GM19193 (cell line): ENCODE measurements around the gene ANGPTL2.

Experiments used
- POLR2A ChIP-seq: IDR thresholded peaks from 4 replicates; pipeline ENCODE4 v1.6.1; 2011; ENCODE audit not compliant: insufficient read depth, insufficient read length; ENCODE audit errors: extremely low read depth

The ANGPTL2 gene

GRCh38 chr9:127116088-127116726 lies 6.2 kb downstream of the ANGPTL2 start:
- no peak for TF ChIP-seq POLR2A

- TF ChIP-seq POLR2A = no peak
Measured at GRCh38 chr9:127114606-127115005, 7.8 kb downstream of the ANGPTL2 start.

- TF ChIP-seq POLR2A = no peak
Measured at GRCh38 chr9:127113191-127113972, 9.1 kb downstream of the ANGPTL2 start.

DNA sequence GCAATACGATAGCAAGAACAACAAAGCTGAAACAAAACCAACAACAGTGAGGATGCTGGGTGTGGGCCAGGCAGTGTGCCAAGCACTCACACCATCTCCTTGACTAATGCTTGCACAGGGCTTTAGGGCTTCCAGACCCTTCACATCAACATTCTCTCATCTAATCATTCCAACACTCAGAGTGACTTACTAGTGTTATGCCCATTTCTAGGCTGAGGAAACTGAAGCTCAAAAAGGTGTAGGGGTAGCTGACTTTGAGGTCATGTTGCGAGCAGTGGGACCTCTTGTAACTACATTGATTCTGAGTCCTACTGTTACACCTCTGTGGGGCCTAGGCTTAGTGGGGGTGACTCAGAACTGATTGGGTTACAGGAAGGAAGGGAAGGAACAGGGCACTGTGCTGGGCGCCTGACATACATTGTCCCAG lies 9.7 kb downstream of the ANGPTL2 start:
- TF ChIP-seq POLR2A = no peak

- TF ChIP-seq POLR2A = no peak
Measured at GRCh38 chr9:127112056-127112455, 10.4 kb downstream of the ANGPTL2 start.

DNA sequence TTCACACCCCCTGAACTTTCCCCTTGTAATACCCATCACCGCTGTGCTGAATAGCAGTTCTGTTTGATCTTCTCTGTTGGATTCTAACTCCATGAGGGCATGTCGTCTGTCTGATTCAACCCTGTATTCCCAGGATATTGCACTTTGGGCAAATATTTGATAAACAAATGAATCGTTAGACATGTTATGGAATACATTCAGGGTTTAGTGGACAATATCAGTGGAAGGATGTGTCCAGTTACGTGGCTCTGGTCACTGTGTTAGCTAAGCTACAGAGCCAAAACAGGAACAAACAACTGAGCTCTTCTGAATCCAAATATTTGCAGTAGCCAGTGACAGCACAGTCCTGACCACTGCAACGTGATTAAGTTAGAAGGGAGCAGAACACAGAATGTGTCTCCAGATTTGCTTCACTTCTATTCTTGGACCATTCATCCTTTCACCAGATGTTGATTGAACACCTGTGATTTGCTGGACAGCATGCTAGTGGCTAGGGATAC lies 13.2 kb downstream of the ANGPTL2 start:
- no peak for TF ChIP-seq POLR2A

- TF ChIP-seq POLR2A = no peak
Measured at GRCh38 chr9:127107929-127108876, 14.2 kb downstream of the ANGPTL2 start.

DNA sequence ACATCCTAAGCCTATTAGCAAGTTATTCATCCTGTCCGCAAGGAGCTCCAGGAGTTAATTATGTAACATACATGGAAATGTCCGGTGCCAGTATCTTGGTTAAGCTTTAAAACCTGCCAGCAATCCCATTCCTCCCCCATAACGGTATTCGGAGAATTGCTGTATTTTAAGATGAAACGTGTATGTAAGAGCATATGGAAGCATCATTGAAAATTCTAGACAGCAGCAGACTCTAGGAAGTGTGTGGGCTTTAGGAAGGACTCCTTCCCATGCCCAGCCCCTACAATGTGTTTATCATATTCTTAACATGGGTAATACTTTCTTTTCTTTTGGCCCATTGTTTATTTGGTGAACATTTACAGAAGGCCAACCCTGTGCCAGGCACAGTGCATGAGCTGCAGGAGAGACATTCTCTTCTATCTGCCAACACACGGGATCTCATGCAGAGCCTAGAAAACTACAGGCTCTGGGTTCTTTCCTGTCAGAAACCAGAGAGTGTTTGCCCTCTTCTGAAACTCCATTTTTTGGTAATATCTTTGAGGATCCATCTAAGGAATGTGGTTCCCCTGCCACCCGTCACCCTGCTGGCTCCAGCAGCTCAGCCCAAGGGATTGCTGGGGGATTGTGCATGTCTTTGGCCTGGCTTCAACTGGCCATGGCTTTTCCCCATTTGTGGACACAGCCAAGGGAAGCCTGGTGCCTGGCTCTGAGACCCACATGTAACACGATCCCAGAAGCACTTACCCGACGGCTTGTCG lies 15.1 kb downstream of the ANGPTL2 start:
- TF ChIP-seq POLR2A = no peak

GRCh38 chr9:127106466-127106855 lies 16.0 kb downstream of the ANGPTL2 start:
- no peak for TF ChIP-seq POLR2A

DNA sequence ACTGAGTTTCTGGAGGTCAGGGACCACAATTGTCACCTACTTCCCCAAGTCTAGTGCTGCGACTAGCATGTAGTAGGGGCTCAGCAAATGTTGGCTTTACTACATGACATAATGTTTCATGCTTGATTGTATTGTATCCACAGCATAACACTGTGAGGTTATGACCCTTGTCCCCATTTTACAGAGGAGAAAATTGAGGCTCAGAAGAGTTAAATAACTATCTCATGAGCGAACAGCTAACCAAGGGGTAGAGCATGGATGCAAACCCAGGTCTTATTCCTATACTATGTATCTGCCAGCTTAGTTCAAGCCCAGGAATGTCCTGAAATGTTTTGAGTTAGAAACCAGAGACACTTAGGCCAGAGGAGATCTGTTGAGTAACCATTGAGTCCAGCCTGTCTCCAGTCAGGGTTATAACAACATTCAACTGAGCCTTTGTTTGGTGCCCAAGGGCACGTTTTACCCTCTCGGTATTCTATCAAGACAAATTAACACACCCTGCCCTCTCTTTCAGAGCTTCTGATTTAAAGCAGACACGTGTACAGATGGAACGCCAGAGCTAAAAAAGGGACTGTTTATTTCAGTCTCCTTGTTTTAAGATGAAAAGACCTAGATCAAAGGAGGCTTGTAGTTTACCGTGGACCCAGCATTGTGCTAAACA lies 16.5 kb downstream of the ANGPTL2 start:
- no peak for TF ChIP-seq POLR2A

DNA sequence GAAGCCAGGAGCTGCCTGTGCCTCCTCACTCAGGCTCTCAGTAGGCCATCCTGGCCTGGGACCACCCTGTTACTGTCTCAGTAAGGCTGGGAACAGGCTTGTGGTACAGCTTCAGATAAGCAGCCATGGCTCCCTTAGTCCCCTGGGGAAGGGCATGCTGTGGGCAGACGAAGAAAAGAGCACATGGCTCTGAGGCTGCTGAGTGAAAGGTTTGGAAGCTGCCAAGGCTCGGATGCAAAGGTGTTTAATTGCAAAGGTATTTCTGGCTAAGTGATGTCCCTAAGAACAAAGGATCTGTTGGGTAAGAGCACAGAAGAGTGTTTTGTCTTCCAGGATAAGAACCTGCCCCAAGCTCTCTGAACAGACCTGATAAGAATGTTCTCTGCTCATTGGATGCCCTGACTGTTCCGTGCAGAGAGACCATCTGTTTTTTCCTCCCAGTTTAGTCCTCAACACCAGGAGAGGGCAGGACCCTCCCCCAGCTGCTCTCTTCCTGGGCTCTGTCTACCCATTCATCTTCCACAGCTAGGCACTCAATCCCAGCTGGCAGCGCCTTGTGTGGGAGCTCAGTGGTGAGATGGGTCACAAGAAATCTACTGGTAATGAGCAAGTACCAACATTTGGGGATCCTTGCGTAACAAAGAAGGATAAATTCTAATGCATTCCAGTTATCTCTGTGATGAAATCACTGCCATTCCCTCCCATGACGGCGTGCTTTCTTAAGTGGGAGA lies 17.7 kb downstream of the ANGPTL2 start:
- no peak for TF ChIP-seq POLR2A

DNA sequence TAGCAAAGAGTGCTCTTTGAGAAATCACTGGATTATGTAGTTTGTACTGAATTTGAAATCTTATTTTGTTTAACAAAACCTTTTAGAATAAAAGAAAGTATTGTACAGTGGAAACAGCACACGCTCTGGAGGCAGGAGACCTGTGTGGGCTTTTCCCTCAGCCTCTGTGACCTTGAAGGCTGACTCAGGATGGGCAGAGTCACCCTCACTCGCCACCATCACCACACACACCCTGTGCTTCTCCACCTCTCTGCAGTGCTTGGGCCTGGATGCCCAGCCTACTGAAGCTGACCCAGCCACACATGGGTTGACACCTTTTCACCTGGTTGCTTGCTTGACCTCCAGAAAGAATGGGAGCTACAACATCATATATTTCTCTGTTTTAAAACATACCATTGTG lies 19.6 kb downstream of the ANGPTL2 start:
- no peak for TF ChIP-seq POLR2A

DNA sequence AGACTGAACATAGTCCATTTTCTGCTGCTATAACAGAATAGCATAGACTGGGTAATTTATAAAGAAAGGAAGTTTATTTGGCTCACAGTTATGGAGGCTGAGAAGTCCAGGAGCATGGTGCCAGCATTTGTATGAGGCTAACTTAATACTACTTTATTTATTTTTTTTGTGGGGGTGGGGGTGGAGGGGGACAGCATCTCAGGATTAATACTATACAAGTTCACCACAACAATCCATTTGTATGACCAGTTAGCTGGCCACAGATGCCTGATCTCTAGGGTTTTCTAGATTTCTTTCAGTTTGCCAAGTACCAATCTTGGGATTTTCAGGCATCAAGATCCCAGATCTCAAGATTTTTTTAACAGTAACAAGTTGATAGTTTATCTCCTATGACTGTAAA lies 20.3 kb downstream of the ANGPTL2 start:
- no peak for TF ChIP-seq POLR2A
